Mammary epithelial cell (primary cell): ENCODE measurements around the gene CYB5R2.

Experiments used
- EZH2 ChIP-seq: IDR thresholded peaks from 2 replicates; pipeline ENCODE4 v1.6.1; 2012; ENCODE audit warnings: low read length, inconsistent platforms, borderline replicate concordance
- TF ChIP-seq, protein P1 (sequence below), 2 donors: IDR thresholded peaks in 1 of 2; conservative IDR thresholded peaks in 1 of 2; 2 replicates each; pipeline ENCODE4 v1.5.1; 2011 to 2012; ENCODE audit warnings: inconsistent platforms in 2 of 2, low read length in 2 of 2, mild to moderate bottlenecking in 2 of 2, control low read depth in 1 of 2, low read depth in 1 of 2; ENCODE audit not compliant: insufficient read depth in 1 of 2; ENCODE audit errors: extremely low read depth in 1 of 2

DNA sequence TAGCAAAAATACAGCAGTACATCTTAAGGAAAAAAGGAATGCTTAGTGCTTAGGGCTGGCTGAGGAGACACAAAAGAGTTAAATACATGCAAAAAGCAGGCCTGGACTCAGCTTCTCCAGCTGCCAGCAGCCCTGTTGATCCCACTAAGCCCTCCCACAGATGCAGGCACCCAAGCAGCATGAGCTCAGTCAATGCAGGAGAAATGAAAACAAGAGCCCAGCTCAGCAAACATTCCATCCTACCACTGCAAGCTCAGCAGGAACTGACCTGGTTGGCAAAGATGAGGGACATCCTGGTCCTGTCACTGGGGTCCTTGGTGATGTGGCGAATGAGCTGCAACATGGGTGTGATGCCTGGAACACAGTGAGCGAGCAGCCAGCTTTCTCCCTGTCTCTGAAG, 5.8 kb downstream of the CYB5R2 start:
- TF ChIP-seq, protein P1, sequence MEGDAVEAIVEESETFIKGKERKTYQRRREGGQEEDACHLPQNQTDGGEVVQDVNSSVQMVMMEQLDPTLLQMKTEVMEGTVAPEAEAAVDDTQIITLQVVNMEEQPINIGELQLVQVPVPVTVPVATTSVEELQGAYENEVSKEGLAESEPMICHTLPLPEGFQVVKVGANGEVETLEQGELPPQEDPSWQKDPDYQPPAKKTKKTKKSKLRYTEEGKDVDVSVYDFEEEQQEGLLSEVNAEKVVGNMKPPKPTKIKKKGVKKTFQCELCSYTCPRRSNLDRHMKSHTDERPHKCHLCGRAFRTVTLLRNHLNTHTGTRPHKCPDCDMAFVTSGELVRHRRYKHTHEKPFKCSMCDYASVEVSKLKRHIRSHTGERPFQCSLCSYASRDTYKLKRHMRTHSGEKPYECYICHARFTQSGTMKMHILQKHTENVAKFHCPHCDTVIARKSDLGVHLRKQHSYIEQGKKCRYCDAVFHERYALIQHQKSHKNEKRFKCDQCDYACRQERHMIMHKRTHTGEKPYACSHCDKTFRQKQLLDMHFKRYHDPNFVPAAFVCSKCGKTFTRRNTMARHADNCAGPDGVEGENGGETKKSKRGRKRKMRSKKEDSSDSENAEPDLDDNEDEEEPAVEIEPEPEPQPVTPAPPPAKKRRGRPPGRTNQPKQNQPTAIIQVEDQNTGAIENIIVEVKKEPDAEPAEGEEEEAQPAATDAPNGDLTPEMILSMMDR (conservative IDR thresholded peaks at IDR 0.05 in 1 of 2, IDR thresholded peaks at IDR 0.05 in 1 of 2; ENCODE audit: extremely low read depth in 1 of 2, insufficient read depth in 1 of 2, low read depth in 1 of 2, low read length in 2 of 2): no peak
- TF ChIP-seq EZH2: no peak
